Measurements from ENCODE around the gene VIPR1. TPM values are rescaled to one million over a fixed set of nuclear protein-coding genes. Genes with fewer than 3 reads are reported as not detected.

VIPR1 gene
- total and polyA plus RNA-seq, 2 donors (not counting 1 experiment from before 2014, with no cell fraction given), result 0.11 TPM; not detected in 1

GRCh38 chr3:42520906-42521305, 18.5 kb downstream of the VIPR1 start:
- no peak overlapping the region for H3K4me3 ChIP-seq (replicated peaks in 1 of 4; ENCODE audit: control extremely low read depth in 1 of 4, insufficient read depth in 1 of 4, low read depth in 3 of 4, low read length in 4 of 4)
- H3K27ac ChIP-seq (ENCODE audit: insufficient read depth, low read length), result no peak overlapping the region

GRCh38 chr3:42524751-42525150, 22.3 kb downstream of the VIPR1 start:
- Histone ChIP-seq H3K4me2 (ENCODE audit: extremely low read depth, insufficient read depth, low read length) (no peak overlapping the region), H3K27me3 (ENCODE audit: control insufficient read depth, insufficient read depth, low read length) (no peaks in the 10 kb centered on the region), H3K79me2 (ENCODE audit: control insufficient read depth, insufficient read depth, low read length) (no peaks in the 10 kb centered on the region), H3K4me3 (replicated peaks in 1 of 4; ENCODE audit: control extremely low read depth in 1 of 4, insufficient read depth in 1 of 4, low read depth in 3 of 4, low read length in 4 of 4) (no peak overlapping the region), H4K20me1 (ENCODE audit: control insufficient read depth, extremely low read depth, insufficient read depth, low read length) (no peaks in the 10 kb centered on the region), H2AFZ (ENCODE audit: low read length) (no peak overlapping the region), H3K4me1 (ENCODE audit: control insufficient read depth, extremely low read depth, insufficient read depth, low read length) (no peaks in the 10 kb centered on the region), H3K36me3 (ENCODE audit: control insufficient read depth, insufficient read depth, low read length) (no peaks in the 10 kb centered on the region), H3K9ac (ENCODE audit: insufficient read depth, low read length) (no peak overlapping the region), H3K27ac (ENCODE audit: insufficient read depth, low read length) (no peak overlapping the region), H3K9me3 (ENCODE audit: control insufficient read depth, insufficient read depth, low read depth, low read length) (no peaks in the 10 kb centered on the region)
- no peak for TF ChIP-seq EZH2 (IDR thresholded peaks at IDR 0.05; ENCODE audit: low read length, missing control alignments)
- TF ChIP-seq CTCF (conservative IDR thresholded peaks at IDR 0.05 in 1 of 2, IDR thresholded peaks at IDR 0.05 in 1 of 2; ENCODE audit: low read depth in 1 of 2, low read length in 2 of 2), result no peak
- DNase-seq (ENCODE audit: low read depth in 2 of 2), result no peak

More at GRCh38 chr3:42520906-42521305, 18.5 kb downstream of the VIPR1 start:
- Histone ChIP-seq H3K4me1 (ENCODE audit: control insufficient read depth, extremely low read depth, insufficient read depth, low read length) (no peaks in the 10 kb centered on the region), H3K9me3 (ENCODE audit: control insufficient read depth, insufficient read depth, low read depth, low read length) (no peaks in the 10 kb centered on the region), H3K27me3 (ENCODE audit: control insufficient read depth, insufficient read depth, low read length) (no peaks in the 10 kb centered on the region), H2AFZ (ENCODE audit: low read length) (no peak overlapping the region), H4K20me1 (ENCODE audit: control insufficient read depth, extremely low read depth, insufficient read depth, low read length) (no peaks in the 10 kb centered on the region), H3K79me2 (ENCODE audit: control insufficient read depth, insufficient read depth, low read length) (no peaks in the 10 kb centered on the region), H3K4me2 (ENCODE audit: extremely low read depth, insufficient read depth, low read length) (no peak overlapping the region), H3K9ac (ENCODE audit: insufficient read depth, low read length) (no peak overlapping the region), H3K36me3 (ENCODE audit: control insufficient read depth, insufficient read depth, low read length) (no peaks in the 10 kb centered on the region)
- no peak for DNase-seq (ENCODE audit: low read depth in 2 of 2)
- TF ChIP-seq CTCF (conservative IDR thresholded peaks at IDR 0.05 in 1 of 2, IDR thresholded peaks at IDR 0.05 in 1 of 2; ENCODE audit: low read depth in 1 of 2, low read length in 2 of 2) (no peak), EZH2 (IDR thresholded peaks at IDR 0.05; ENCODE audit: low read length, missing control alignments) (no peak)

GRCh38 chr3:42525212-42525611, 22.8 kb downstream of the VIPR1 start:
- H3K4me2 ChIP-seq (ENCODE audit: extremely low read depth, insufficient read depth, low read length), result no peak overlapping the region
- TF ChIP-seq EZH2 (IDR thresholded peaks at IDR 0.05; ENCODE audit: low read length, missing control alignments) (no peak), CTCF (conservative IDR thresholded peaks at IDR 0.05 in 1 of 2, IDR thresholded peaks at IDR 0.05 in 1 of 2; ENCODE audit: low read depth in 1 of 2, low read length in 2 of 2) (no peak)
- no peak overlapping the region for H3K9ac ChIP-seq (ENCODE audit: insufficient read depth, low read length)
- no peak overlapping the region for H2AFZ ChIP-seq (ENCODE audit: low read length)
- DNase-seq (ENCODE audit: low read depth in 2 of 2), result no peak
- H3K9me3 ChIP-seq (ENCODE audit: control insufficient read depth, insufficient read depth, low read depth, low read length), result no peaks in the 10 kb centered on the region
- no peaks in the 10 kb centered on the region for H3K4me1 ChIP-seq (ENCODE audit: control insufficient read depth, extremely low read depth, insufficient read depth, low read length)
- no peaks in the 10 kb centered on the region for H3K36me3 ChIP-seq (ENCODE audit: control insufficient read depth, insufficient read depth, low read length)
- no peaks in the 10 kb centered on the region for H4K20me1 ChIP-seq (ENCODE audit: control insufficient read depth, extremely low read depth, insufficient read depth, low read length)
- no peak overlapping the region for H3K27ac ChIP-seq (ENCODE audit: insufficient read depth, low read length)
- no peak overlapping the region for H3K4me3 ChIP-seq (replicated peaks in 1 of 4; ENCODE audit: control extremely low read depth in 1 of 4, insufficient read depth in 1 of 4, low read depth in 3 of 4, low read length in 4 of 4)
- H3K79me2 ChIP-seq (ENCODE audit: control insufficient read depth, insufficient read depth, low read length), result no peaks in the 10 kb centered on the region
- H3K27me3 ChIP-seq (ENCODE audit: control insufficient read depth, insufficient read depth, low read length), result no peaks in the 10 kb centered on the region
